ENCODE data around the gene SYNRG. TPM values are rescaled to one million over a fixed set of nuclear protein-coding genes. Genes with fewer than 3 reads are reported as not detected.
A peak's percentile ranks its signal among the peaks of the same experiment; 100 is the strongest.

SYNRG gene
- total RNA-seq, 2 donors from 2014 or later = 23.6 to 28.6 TPM

- no peak for TF ChIP-seq CTCF (IDR thresholded peaks at IDR 0.05)
- Histone ChIP-seq H3K27ac (peak overlapping the region; percentile 85 to 86), H3K9me3 (no peaks in the 10 kb centered on the region), H3K4me3 (peak overlapping the region; percentile 94), H3K4me1 (ENCODE audit: control insufficient read depth in 1 of 2, low read depth in 2 of 2) (peaks cover 26 to 32% of the 10 kb centered on the region in 2 donors), H3K36me3 (no peaks in the 10 kb centered on the region), H3K27me3 (replicated peaks; ENCODE audit: insufficient read depth) (no peaks in the 10 kb centered on the region)
- ATAC-seq (ENCODE audit: insufficient number of reproducible peaks, low FRiP score, low read depth) (no peak), DNase-seq (ENCODE audit: low spot score) (peak; percentile 5)
Observed at GRCh38 chr17:37608351-37609169, 658 bp downstream of the SYNRG start.

GRCh38 chr17:37607637-37608331, 1.4 kb downstream of the SYNRG start:
- Histone ChIP-seq H3K4me1 (ENCODE audit: control insufficient read depth in 1 of 2, low read depth in 2 of 2) (peaks cover 26 to 32% of the 10 kb centered on the region in 2 donors), H3K9me3 (no peaks in the 10 kb centered on the region), H3K27ac (peak overlapping the region in 1 of 2 donors; percentile 85), H3K27me3 (replicated peaks; ENCODE audit: insufficient read depth) (no peaks in the 10 kb centered on the region), H3K36me3 (no peaks in the 10 kb centered on the region), H3K4me3 (peak overlapping the region; percentile 94)
- no peak for TF ChIP-seq CTCF (IDR thresholded peaks at IDR 0.05)
- DNase-seq (ENCODE audit: low spot score) (no peak), ATAC-seq (ENCODE audit: insufficient number of reproducible peaks, low FRiP score, low read depth) (no peak)

- peaks cover 26 to 32% of the 10 kb centered on the region in 2 donors for H3K4me1 ChIP-seq (ENCODE audit: control insufficient read depth in 1 of 2, low read depth in 2 of 2)
- no peaks in the 10 kb centered on the region for H3K27me3 ChIP-seq (replicated peaks; ENCODE audit: insufficient read depth)
- H3K36me3 ChIP-seq = no peaks in the 10 kb centered on the region
- DNase-seq (ENCODE audit: low spot score) = no peak
- H3K9me3 ChIP-seq = no peaks in the 10 kb centered on the region
- no peak overlapping the region for H3K4me3 ChIP-seq
- no peak overlapping the region for H3K27ac ChIP-seq
- TF ChIP-seq CTCF (IDR thresholded peaks at IDR 0.05) = no peak
- no peak for ATAC-seq (ENCODE audit: insufficient number of reproducible peaks, low FRiP score, low read depth)
Observed at GRCh38 chr17:37605813-37606505, 3.3 kb downstream of the SYNRG start.

- H3K9me3 ChIP-seq = no peaks in the 10 kb centered on the region
- TF ChIP-seq CTCF (IDR thresholded peaks at IDR 0.05) = no peak
- H3K4me3 ChIP-seq = no peak overlapping the region
- peaks cover 26 to 30% of the 10 kb centered on the region in 2 donors for H3K4me1 ChIP-seq (ENCODE audit: control insufficient read depth in 1 of 2, low read depth in 2 of 2)
- DNase-seq (ENCODE audit: low spot score) = no peak
- H3K36me3 ChIP-seq = no peaks in the 10 kb centered on the region
- H3K27ac ChIP-seq = no peak overlapping the region
- no peaks in the 10 kb centered on the region for H3K27me3 ChIP-seq (replicated peaks; ENCODE audit: insufficient read depth)
- no peak for ATAC-seq (ENCODE audit: insufficient number of reproducible peaks, low FRiP score, low read depth)
Observed at GRCh38 chr17:37605081-37605480, 4.1 kb downstream of the SYNRG start.

- Histone ChIP-seq H3K4me1 (ENCODE audit: control insufficient read depth in 1 of 2, low read depth in 2 of 2) (peaks cover 22 to 25% of the 10 kb centered on the region in 2 donors), H3K27me3 (replicated peaks; ENCODE audit: insufficient read depth) (no peaks in the 10 kb centered on the region), H3K36me3 (no peaks in the 10 kb centered on the region), H3K9me3 (no peaks in the 10 kb centered on the region), H3K4me3 (no peak overlapping the region), H3K27ac (no peak overlapping the region)
- DNase-seq (ENCODE audit: low spot score) (no peak), ATAC-seq (ENCODE audit: insufficient number of reproducible peaks, low FRiP score, low read depth) (no peak)
- TF ChIP-seq CTCF (IDR thresholded peaks at IDR 0.05) = no peak
Observed at GRCh38 chr17:37604556-37604955, 4.7 kb downstream of the SYNRG start.
